Measurements from ENCODE around the gene LCT. TPM values are rescaled to one million over a fixed set of nuclear protein-coding genes. Genes with fewer than 3 reads are reported as not detected.

LCT gene
- total and polyA plus RNA-seq, 2 experiments from 2014 or later, result not detected

GRCh38 chr2:135773917-135774316 lies 63.1 kb downstream of the LCT start:
- Mint-ChIP-seq H3K27ac (no peak overlapping the region), H3K9me3 (no peaks in the 10 kb centered on the region), H3K4me1 (no peaks in the 10 kb centered on the region), H3K36me3 (ENCODE audit: low read depth) (peaks cover 90% of the 10 kb centered on the region), H3K27me3 (ENCODE audit: insufficient read depth, low read depth, poor library complexity) (peaks cover 3% of the 10 kb centered on the region), H3K4me3 (no peak overlapping the region)
- Histone ChIP-seq H3K9me2 (ENCODE audit: insufficient read depth) (no peaks in the 10 kb centered on the region), H3K4me2 (no peak overlapping the region), H4K20me1 (replicated peaks; ENCODE audit: insufficient read depth) (peaks cover 11% of the 10 kb centered on the region), H3F3A (replicated peaks; ENCODE audit: low read depth) (peaks cover 4% of the 10 kb centered on the region; the same call in 1 of the 2 replicates), H2AFZ (no peak overlapping the region), H3K27me3 (ENCODE audit: insufficient read depth) (no peaks in the 10 kb centered on the region), H3K4me1 (ENCODE audit: insufficient read depth) (no peaks in the 10 kb centered on the region), H3K79me2 (replicated peaks; ENCODE audit: insufficient read depth) (no peaks in the 10 kb centered on the region), H3K27ac (ENCODE audit: low read depth) (no peak overlapping the region), H3K36me3 (ENCODE audit: insufficient read depth) (peaks cover 65% of the 10 kb centered on the region), H3K4me3 (no peak overlapping the region)
- TF ChIP-seq POLR2AphosphoS5 (IDR thresholded peaks at IDR 0.05; ENCODE audit: low read depth) (no peak), NANOG (IDR thresholded peaks at IDR 0.05; ENCODE audit: borderline replicate concordance) (no peak), EZH2phosphoT487 (IDR thresholded peaks at IDR 0.05; ENCODE audit: unreplicated experiment) (no peak), CTCF (conservative IDR thresholded peaks at IDR 0.05; ENCODE audit: low read depth in 2 of 2) (no peak), JUNB (IDR thresholded peaks at IDR 0.05; ENCODE audit: unreplicated experiment) (no peak), EZH2 (IDR thresholded peaks at IDR 0.05; ENCODE audit: low read depth, unreplicated experiment) (no peak), CREB1 (CRISPR knock-in tag; IDR thresholded peaks at IDR 0.05; ENCODE audit: low read depth) (no peak), ETS1 (IDR thresholded peaks at IDR 0.05) (no peak), REST (IDR thresholded peaks at IDR 0.05; ENCODE audit: unreplicated experiment) (no peak), ZNF114 (CRISPR knock-in tag; IDR thresholded peaks at IDR 0.05) (no peak), ZNF462 (CRISPR knock-in tag; IDR thresholded peaks at IDR 0.05) (no peak), ZNF331 (CRISPR knock-in tag; IDR thresholded peaks at IDR 0.05; ENCODE audit: low read depth) (no peak), STAT1 (IDR thresholded peaks at IDR 0.05; ENCODE audit: unreplicated experiment) (no peak)
- no peak for DNase-seq (ENCODE audit: low spot score)
- no peak for ATAC-seq

Measured in GM23338 (cell line).